ENCODE measurements around the gene SPI1.
A peak's percentile ranks its signal among the peaks of the same experiment; 100 is the strongest.

Gene SPI1

DNA sequence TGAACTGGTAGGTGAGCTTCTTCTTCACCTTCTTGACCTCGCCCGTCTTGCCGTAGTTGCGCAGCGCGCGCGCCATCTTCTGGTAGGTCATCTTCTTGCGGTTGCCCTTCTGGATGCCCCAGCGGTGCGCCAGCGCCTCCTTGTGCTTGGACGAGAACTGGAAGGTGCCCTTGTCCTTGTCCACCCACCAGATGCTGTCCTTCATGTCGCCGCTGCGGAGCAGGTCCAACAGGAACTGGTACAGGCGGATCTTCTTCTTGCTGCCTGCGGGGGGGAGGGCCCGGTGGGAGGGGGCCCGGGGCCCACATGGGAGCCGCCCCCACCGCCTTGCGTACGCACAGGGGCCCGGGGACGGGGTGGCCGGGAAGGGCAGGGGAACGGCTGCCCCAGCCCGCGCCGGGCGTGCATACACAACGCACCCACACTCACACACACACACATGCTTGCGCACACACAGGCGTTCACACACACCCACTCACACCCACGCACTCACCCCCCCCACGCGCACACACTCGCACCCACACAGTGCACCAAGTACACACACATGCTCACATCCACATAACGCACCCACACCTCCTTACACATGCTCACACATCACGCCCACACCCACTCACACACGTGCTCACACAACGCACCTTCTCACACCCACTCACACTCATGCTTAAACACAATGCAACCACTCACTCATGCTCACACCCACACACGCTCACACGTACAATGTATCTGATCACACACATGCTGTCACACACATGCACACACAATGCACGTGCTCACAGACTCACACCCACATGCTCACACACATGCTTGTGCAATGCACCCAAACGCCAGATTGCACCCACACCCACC, 22.8 kb downstream of the SPI1 start (continued):
- TF ChIP-seq, protein P1, sequence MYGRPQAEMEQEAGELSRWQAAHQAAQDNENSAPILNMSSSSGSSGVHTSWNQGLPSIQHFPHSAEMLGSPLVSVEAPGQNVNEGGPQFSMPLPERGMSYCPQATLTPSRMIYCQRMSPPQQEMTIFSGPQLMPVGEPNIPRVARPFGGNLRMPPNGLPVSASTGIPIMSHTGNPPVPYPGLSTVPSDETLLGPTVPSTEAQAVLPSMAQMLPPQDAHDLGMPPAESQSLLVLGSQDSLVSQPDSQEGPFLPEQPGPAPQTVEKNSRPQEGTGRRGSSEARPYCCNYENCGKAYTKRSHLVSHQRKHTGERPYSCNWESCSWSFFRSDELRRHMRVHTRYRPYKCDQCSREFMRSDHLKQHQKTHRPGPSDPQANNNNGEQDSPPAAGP (tag by site-specific recombination; IDR thresholded peaks at IDR 0.05): peak; percentile 64; the same call in 1 of the 2 replicates
- TF ChIP-seq, protein P2, sequence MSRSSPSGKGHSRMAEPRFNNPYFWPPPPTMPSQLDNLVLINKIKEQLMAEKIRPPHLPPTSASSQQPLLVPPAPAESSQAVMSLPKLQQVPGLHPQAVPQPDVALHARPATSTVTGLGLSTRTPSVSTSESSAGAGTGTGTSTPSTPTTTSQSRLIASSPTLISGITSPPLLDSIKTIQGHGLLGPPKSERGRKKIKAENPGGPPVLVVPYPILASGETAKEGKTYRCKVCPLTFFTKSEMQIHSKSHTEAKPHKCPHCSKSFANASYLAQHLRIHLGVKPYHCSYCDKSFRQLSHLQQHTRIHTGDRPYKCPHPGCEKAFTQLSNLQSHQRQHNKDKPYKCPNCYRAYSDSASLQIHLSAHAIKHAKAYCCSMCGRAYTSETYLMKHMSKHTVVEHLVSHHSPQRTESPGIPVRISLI (tag by site-specific recombination; IDR thresholded peaks at IDR 0.05): peak; percentile 33; the same call in 1 of the 2 replicates
- TF ChIP-seq ZNF394 (tag by site-specific recombination; IDR thresholded peaks at IDR 0.05; ENCODE audit: borderline replicate concordance): 0 out of 2 replicates have a peak, but pooled peaks have one; percentile 48
- TF ChIP-seq ZNF660 (tag by site-specific recombination; IDR thresholded peaks at IDR 0.05): no peak
- 0 out of 2 replicates have a peak, but pooled peaks have one; percentile 18 for TF ChIP-seq ZNF169 (tag by site-specific recombination; IDR thresholded peaks at IDR 0.05)
- no peak for TF ChIP-seq ZNF510 (tag by site-specific recombination; IDR thresholded peaks at IDR 0.05; ENCODE audit: insufficient replicate concordance)
- no peak for TF ChIP-seq ZSCAN23 (tag by site-specific recombination; IDR thresholded peaks at IDR 0.05)
- TF ChIP-seq ZNF670 (tag by site-specific recombination; IDR thresholded peaks at IDR 0.05; ENCODE audit: low read depth): no peak
- peak; percentile 23; the same call in 1 of the 2 replicates for TF ChIP-seq KLF1 (tag by site-specific recombination; IDR thresholded peaks at IDR 0.05)
- TF ChIP-seq ZFP69B (tag by site-specific recombination; IDR thresholded peaks at IDR 0.05): peak; percentile 69; the same call in 1 of the 2 replicates
- no peak for TF ChIP-seq ZNF830 (tag by site-specific recombination; IDR thresholded peaks at IDR 0.05; ENCODE audit: low read depth)
- no peak for TF ChIP-seq ZNF48 (tag by site-specific recombination; IDR thresholded peaks at IDR 0.05)
- TF ChIP-seq, protein P3, sequence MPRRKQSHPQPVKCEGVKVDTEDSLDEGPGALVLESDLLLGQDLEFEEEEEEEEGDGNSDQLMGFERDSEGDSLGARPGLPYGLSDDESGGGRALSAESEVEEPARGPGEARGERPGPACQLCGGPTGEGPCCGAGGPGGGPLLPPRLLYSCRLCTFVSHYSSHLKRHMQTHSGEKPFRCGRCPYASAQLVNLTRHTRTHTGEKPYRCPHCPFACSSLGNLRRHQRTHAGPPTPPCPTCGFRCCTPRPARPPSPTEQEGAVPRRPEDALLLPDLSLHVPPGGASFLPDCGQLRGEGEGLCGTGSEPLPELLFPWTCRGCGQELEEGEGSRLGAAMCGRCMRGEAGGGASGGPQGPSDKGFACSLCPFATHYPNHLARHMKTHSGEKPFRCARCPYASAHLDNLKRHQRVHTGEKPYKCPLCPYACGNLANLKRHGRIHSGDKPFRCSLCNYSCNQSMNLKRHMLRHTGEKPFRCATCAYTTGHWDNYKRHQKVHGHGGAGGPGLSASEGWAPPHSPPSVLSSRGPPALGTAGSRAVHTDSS (tag by site-specific recombination; IDR thresholded peaks at IDR 0.05): no peak
- TF ChIP-seq, protein P4, sequence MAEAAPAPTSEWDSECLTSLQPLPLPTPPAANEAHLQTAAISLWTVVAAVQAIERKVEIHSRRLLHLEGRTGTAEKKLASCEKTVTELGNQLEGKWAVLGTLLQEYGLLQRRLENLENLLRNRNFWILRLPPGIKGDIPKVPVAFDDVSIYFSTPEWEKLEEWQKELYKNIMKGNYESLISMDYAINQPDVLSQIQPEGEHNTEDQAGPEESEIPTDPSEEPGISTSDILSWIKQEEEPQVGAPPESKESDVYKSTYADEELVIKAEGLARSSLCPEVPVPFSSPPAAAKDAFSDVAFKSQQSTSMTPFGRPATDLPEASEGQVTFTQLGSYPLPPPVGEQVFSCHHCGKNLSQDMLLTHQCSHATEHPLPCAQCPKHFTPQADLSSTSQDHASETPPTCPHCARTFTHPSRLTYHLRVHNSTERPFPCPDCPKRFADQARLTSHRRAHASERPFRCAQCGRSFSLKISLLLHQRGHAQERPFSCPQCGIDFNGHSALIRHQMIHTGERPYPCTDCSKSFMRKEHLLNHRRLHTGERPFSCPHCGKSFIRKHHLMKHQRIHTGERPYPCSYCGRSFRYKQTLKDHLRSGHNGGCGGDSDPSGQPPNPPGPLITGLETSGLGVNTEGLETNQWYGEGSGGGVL (tag by site-specific recombination; IDR thresholded peaks at IDR 0.05): peak; percentile 28; the same call in 1 of the 2 replicates
- no peak for TF ChIP-seq ZNF112 (tag by site-specific recombination; IDR thresholded peaks at IDR 0.05)
- no peak for TF ChIP-seq ZNF416 (tag by site-specific recombination; IDR thresholded peaks at IDR 0.05)
- peak; percentile 67; the same call in 1 of the 2 replicates for TF ChIP-seq ZNF2 (tag by site-specific recombination; IDR thresholded peaks at IDR 0.05)
- no peak for TF ChIP-seq ZNF239 (tag by site-specific recombination; IDR thresholded peaks at IDR 0.05)
- TF ChIP-seq, protein P5, sequence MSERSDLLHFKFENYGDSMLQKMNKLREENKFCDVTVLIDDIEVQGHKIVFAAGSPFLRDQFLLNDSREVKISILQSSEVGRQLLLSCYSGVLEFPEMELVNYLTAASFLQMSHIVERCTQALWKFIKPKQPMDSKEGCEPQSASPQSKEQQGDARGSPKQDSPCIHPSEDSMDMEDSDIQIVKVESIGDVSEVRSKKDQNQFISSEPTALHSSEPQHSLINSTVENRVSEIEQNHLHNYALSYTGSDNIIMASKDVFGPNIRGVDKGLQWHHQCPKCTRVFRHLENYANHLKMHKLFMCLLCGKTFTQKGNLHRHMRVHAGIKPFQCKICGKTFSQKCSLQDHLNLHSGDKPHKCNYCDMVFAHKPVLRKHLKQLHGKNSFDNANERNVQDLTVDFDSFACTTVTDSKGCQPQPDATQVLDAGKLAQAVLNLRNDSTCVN (tag by site-specific recombination; optimal IDR thresholded peaks at IDR 0.05): peak; percentile 47
- no peak for TF ChIP-seq ZNF140 (tag by site-specific recombination; IDR thresholded peaks at IDR 0.05)
- no peak for TF ChIP-seq MZF1 (tag by site-specific recombination; IDR thresholded peaks at IDR 0.05; ENCODE audit: borderline replicate concordance)
- TF ChIP-seq ZNF174 (tag by site-specific recombination; IDR thresholded peaks at IDR 0.05): no peak
- no peak for TF ChIP-seq ZNF16 (tag by site-specific recombination; IDR thresholded peaks at IDR 0.05; ENCODE audit: low read depth)
- TF ChIP-seq, protein P6, sequence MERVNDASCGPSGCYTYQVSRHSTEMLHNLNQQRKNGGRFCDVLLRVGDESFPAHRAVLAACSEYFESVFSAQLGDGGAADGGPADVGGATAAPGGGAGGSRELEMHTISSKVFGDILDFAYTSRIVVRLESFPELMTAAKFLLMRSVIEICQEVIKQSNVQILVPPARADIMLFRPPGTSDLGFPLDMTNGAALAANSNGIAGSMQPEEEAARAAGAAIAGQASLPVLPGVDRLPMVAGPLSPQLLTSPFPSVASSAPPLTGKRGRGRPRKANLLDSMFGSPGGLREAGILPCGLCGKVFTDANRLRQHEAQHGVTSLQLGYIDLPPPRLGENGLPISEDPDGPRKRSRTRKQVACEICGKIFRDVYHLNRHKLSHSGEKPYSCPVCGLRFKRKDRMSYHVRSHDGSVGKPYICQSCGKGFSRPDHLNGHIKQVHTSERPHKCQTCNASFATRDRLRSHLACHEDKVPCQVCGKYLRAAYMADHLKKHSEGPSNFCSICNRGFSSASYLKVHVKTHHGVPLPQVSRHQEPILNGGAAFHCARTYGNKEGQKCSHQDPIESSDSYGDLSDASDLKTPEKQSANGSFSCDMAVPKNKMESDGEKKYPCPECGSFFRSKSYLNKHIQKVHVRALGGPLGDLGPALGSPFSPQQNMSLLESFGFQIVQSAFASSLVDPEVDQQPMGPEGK (tag by site-specific recombination; IDR thresholded peaks at IDR 0.05): peak; percentile 50
- no peak for TF ChIP-seq ZNF221 (tag by site-specific recombination; IDR thresholded peaks at IDR 0.05; ENCODE audit: borderline replicate concordance)
- TF ChIP-seq, protein P7, sequence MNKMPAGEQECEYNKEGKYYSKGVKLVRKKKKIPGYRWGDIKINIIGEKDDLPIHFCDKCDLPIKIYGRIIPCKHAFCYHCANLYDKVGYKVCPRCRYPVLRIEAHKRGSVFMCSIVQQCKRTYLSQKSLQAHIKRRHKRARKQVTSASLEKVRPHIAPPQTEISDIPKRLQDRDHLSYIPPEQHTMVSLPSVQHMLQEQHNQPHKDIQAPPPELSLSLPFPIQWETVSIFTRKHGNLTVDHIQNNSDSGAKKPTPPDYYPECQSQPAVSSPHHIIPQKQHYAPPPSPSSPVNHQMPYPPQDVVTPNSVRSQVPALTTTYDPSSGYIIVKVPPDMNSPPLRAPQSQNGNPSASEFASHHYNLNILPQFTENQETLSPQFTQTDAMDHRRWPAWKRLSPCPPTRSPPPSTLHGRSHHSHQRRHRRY (tag by site-specific recombination; IDR thresholded peaks at IDR 0.05): no peak; the same call in 1 of the 2 replicates
- peak; percentile 89 for TF ChIP-seq ZNF335 (tag by site-specific recombination; conservative IDR thresholded peaks at IDR 0.05)
- TF ChIP-seq ZNF223 (tag by site-specific recombination; IDR thresholded peaks at IDR 0.05): no peak
- no peak for TF ChIP-seq ZNF549 (tag by site-specific recombination; IDR thresholded peaks at IDR 0.05)

Measured in HEK293 (cell line).